Naive thymus-derived CD4-positive, alpha-beta T cell (primary cell): ENCODE data around the gene GFRA3. TPM values are rescaled to one million over a fixed set of nuclear protein-coding genes. Genes with fewer than 3 reads are reported as not detected.
"Not testable (repeated sequence)": the region's sequence is repeated elsewhere in the genome, so short reads cannot be mapped to it uniquely, and the experiment has no call there.

Source experiments
- ATAC-seq: fragments of 150-1000 bp; cut with Tn5 transposase; 2 replicates; pipeline ENCODE4 v1.10.0; 2021; ENCODE audit warnings: mild to moderate bottlenecking, moderate library complexity
- CTCF ChIA-PET: fragments of 350-600 bp; sonication (Branson Sonifier 250); formaldehyde crosslinking; loops from one replicate; lab custom pipeline; 2021; ENCODE audit warnings: antibody characterized with exemption; lab: Charles Lee
- POLR2A ChIA-PET: fragments of 350-600 bp; sonication (Branson Sonifier 250); formaldehyde crosslinking; loops from one replicate; lab custom pipeline; 2021; ENCODE audit warnings: antibody characterized with exemption, inconsistent platforms; lab: Charles Lee
- DNase-seq, 9 donors: peaks; one replicate each; pipeline versions ENCODE4 v3.0.0 to v3.0.0-alpha.2; 2020 to 2022; ENCODE audit warnings: mixed read lengths in 1 of 9
- H3K27ac ChIP-seq: one replicate; pipeline ENCODE4 v1.7.0; 2013; ENCODE audit warnings: mild to moderate bottlenecking, low read depth, low read length, moderate library complexity
- H3K27me3 ChIP-seq, 2 donors: one replicate each; pipeline ENCODE4 v1.7.0; 2013; ENCODE audit warnings: low read length in 2 of 2, mild to moderate bottlenecking in 2 of 2, moderate library complexity in 2 of 2; ENCODE audit not compliant: control insufficient read depth in 2 of 2, insufficient read depth in 2 of 2
- H3K36me3 ChIP-seq, 3 experiments: 1 replicate in 2 of 3; 2 replicates in 1 of 3; pipeline ENCODE4 v1.7.0; 2013; ENCODE audit warnings: low read length in 3 of 3, mild to moderate bottlenecking in 3 of 3, moderate library complexity in 1 of 3; ENCODE audit not compliant: insufficient read depth in 3 of 3, control insufficient read depth in 2 of 3
- H3K4me1 ChIP-seq, 2 donors: one replicate each; pipeline ENCODE4 v1.7.0; 2013; ENCODE audit warnings: low read length in 2 of 2, mild to moderate bottlenecking in 2 of 2, moderate library complexity in 1 of 2; ENCODE audit not compliant: control insufficient read depth in 2 of 2, insufficient read depth in 2 of 2
- H3K4me3 ChIP-seq: 2 replicates; pipeline ENCODE4 v1.7.0; 2013; ENCODE audit warnings: mild to moderate bottlenecking, low read length
- H3K9me3 ChIP-seq, 3 experiments: 1 replicate in 2 of 3; 2 replicates in 1 of 3; pipeline ENCODE4 v1.7.0; 2013; ENCODE audit warnings: low read length in 3 of 3; ENCODE audit not compliant: control insufficient read depth in 2 of 3
- H3K27ac Mint-ChIP-seq, 9 donors: one replicate each; pipeline ENCODE4 v1.8.0; 2020 to 2022; ENCODE audit warnings: mixed read lengths in 9 of 9, mild to moderate bottlenecking in 8 of 9, moderate library complexity in 5 of 9, inconsistent platforms in 2 of 9
- H3K27me3 Mint-ChIP-seq, 5 donors: one replicate each; pipeline ENCODE4 v1.8.0; 2021 to 2022; ENCODE audit warnings: mixed read lengths in 5 of 5, mild to moderate bottlenecking in 1 of 5
- H3K36me3 Mint-ChIP-seq, 5 donors: one replicate each; pipeline ENCODE4 v1.8.0; 2020 to 2022; ENCODE audit warnings: mixed read lengths in 5 of 5, mild to moderate bottlenecking in 3 of 5, inconsistent platforms in 1 of 5
- H3K4me1 Mint-ChIP-seq, 7 donors: one replicate each; pipeline ENCODE4 v1.8.0; 2020 to 2022; ENCODE audit warnings: mixed read lengths in 7 of 7, mild to moderate bottlenecking in 3 of 7, inconsistent platforms in 1 of 7
- H3K4me3 Mint-ChIP-seq, 10 donors: one replicate each; pipeline ENCODE4 v1.8.0; 2020 to 2022; ENCODE audit warnings: mild to moderate bottlenecking in 10 of 10, mixed read lengths in 10 of 10, moderate library complexity in 6 of 10, inconsistent platforms in 2 of 10
- H3K9me3 Mint-ChIP-seq, 11 donors: one replicate each; pipeline ENCODE4 v1.8.0; 2020 to 2022; ENCODE audit warnings: mixed read lengths in 11 of 11, mild to moderate bottlenecking in 4 of 11, inconsistent platforms in 1 of 11, moderate library complexity in 1 of 11
- intact Hi-C, 2 donors: fragments of 100-400 bp; cut with micrococcal nuclease; formaldehyde crosslinking; loops; one replicate each; pipeline ENCODE4 v1.15.1; 2023
- polyA plus RNA-seq, 2 donors: library from polyadenylated mRNA; unstranded; fragments of 300-500 nt; fragmentation: Illumina TruSeq; gene quantifications; one replicate each; pipeline ENCODE4 v1.2.3, GENCODE V29; 2021
- total RNA-seq, 6 experiments: library from RNA in 5 of 6; stranded (reverse) in 5 of 6; gene quantifications; 1 replicate in 5 of 6; 2 replicates in 1 of 6; pipeline ENCODE4 v1.2.3 and lab custom pipeline; 2021 to 2026

GFRA3 gene
- total RNA-seq (not detected), polyA plus RNA-seq (not detected), total RNA-seq (lab: John Stamatoyannopoulos, UW) (not detected)

GRCh38 chr5:138274189-138274853, at the start of gene GFRA3:
GFRA3 (minus strand) TSS chr5:138274621; CDS start chr5:138274424, 197 bp downstream.
- Histone ChIP-seq H3K4me3 (no peak within 1 kb of the TSS), H3K9me3 (no peaks in the 10 kb centered on the region), H3K4me1 (no peaks in the 10 kb centered on the region), H3K27ac (no peak within 1 kb of the TSS), H3K36me3 (no peaks in the 10 kb centered on the region), H3K27me3 (peaks cover 0 to 6% of the 10 kb centered on the region in 2 donors)
- peaks cover 0 to 2% (median 0%) of the 10 kb centered on the region in 11 donors for H3K9me3 Mint-ChIP-seq
- ChIA-PET POLR2A (no interaction called here), CTCF (no interaction called here)
- H3K36me3 Mint-ChIP-seq = peaks cover 0 to 3% (median 0%) of the 10 kb centered on the region in 5 donors
- intact Hi-C loops = no loop called here
- peaks cover 18 to 39% (median 27%) of the 10 kb centered on the region in 5 donors for H3K27me3 Mint-ChIP-seq
- H3K4me1 Mint-ChIP-seq = peaks cover 4 to 10% (median 6%) of the 10 kb centered on the region in 7 donors
- H3K27ac Mint-ChIP-seq = no peak within 1 kb of the TSS
- H3K4me3 Mint-ChIP-seq = peak within 1 kb of the TSS; percentile 56 to 87 (median 70)
- DNase-seq = peak in 2 of 9 donors; percentile 3 to 26
- peak; percentile 31 for ATAC-seq

GRCh38 chr5:138318211-138318610, 43.8 kb upstream of the GFRA3 start:
- H3K4me1 ChIP-seq, H3K4me3 ChIP-seq, H3K27ac ChIP-seq, H3K36me3 Mint-ChIP-seq, H3K4me3 Mint-ChIP-seq, H3K9me3 ChIP-seq, DNase-seq, H3K4me1 Mint-ChIP-seq, POLR2A ChIA-PET, intact Hi-C loops, H3K27me3 Mint-ChIP-seq, H3K27ac Mint-ChIP-seq, H3K27me3 ChIP-seq, H3K36me3 ChIP-seq, H3K9me3 Mint-ChIP-seq, ATAC-seq: not testable (repeated sequence)
- CTCF ChIA-PET = interaction anchor here (0.6 kb wide), 1 partner anchor 36 kb away, joined by 7 read pairs; no protein-coding TSS in a partner anchor

- CTCF ChIA-PET = no interaction called here
- no peak overlapping the region for H3K27ac Mint-ChIP-seq
These were observed 41.9 kb upstream of the GFRA3 start for GRCh38 chr5:138316355-138316754.

GRCh38 chr5:138315751-138316278, 41.4 kb upstream of the GFRA3 start:
- H3K36me3 ChIP-seq = no peaks in the 10 kb centered on the region
- no peaks in the 10 kb centered on the region for H3K27me3 ChIP-seq
- no peaks in the 10 kb centered on the region for H3K4me1 ChIP-seq
- no peak overlapping the region for H3K27ac ChIP-seq
- ATAC-seq (no peak), DNase-seq (no peak)
- H3K27ac Mint-ChIP-seq = no peak overlapping the region
- no peaks in the 10 kb centered on the region for H3K9me3 Mint-ChIP-seq
- no peaks in the 10 kb centered on the region for H3K4me1 Mint-ChIP-seq
- H3K4me3 ChIP-seq = no peak overlapping the region
- no peaks in the 10 kb centered on the region for H3K27me3 Mint-ChIP-seq
- H3K36me3 Mint-ChIP-seq = peaks cover 0 to 23% (median 0%) of the 10 kb centered on the region in 5 donors
- H3K9me3 ChIP-seq = no peaks in the 10 kb centered on the region
- CTCF ChIA-PET = no interaction called here
- intact Hi-C loops = no loop called here
- no peak overlapping the region for H3K4me3 Mint-ChIP-seq
- POLR2A ChIA-PET = no interaction called here

More at GRCh38 chr5:138316355-138316754, 41.9 kb upstream of the GFRA3 start:
- H3K36me3 Mint-ChIP-seq = peaks cover 0 to 23% (median 0%) of the 10 kb centered on the region in 5 donors
- no peak for ATAC-seq
- no peak overlapping the region for H3K4me3 Mint-ChIP-seq
- no peaks in the 10 kb centered on the region for H3K36me3 ChIP-seq
- H3K9me3 Mint-ChIP-seq = no peaks in the 10 kb centered on the region
- no peaks in the 10 kb centered on the region for H3K27me3 ChIP-seq
- POLR2A ChIA-PET = no interaction called here
- no peak for DNase-seq
- H3K4me1 ChIP-seq = no peaks in the 10 kb centered on the region
- no peak overlapping the region for H3K4me3 ChIP-seq
- H3K27ac ChIP-seq = no peak overlapping the region
- no peaks in the 10 kb centered on the region for H3K27me3 Mint-ChIP-seq
- H3K4me1 Mint-ChIP-seq = no peaks in the 10 kb centered on the region
- no peaks in the 10 kb centered on the region for H3K9me3 ChIP-seq
- intact Hi-C loops = no loop called here

- Histone ChIP-seq H3K9me3 (no peaks in the 10 kb centered on the region), H3K36me3 (no peaks in the 10 kb centered on the region), H3K27ac (no peak overlapping the region), H3K4me3 (no peak overlapping the region), H3K27me3 (no peaks in the 10 kb centered on the region), H3K4me1 (no peaks in the 10 kb centered on the region)
- H3K4me1 Mint-ChIP-seq = no peaks in the 10 kb centered on the region
- H3K27me3 Mint-ChIP-seq = no peaks in the 10 kb centered on the region
- no peaks in the 10 kb centered on the region for H3K9me3 Mint-ChIP-seq
- H3K27ac Mint-ChIP-seq = no peak overlapping the region
- ChIA-PET POLR2A (no interaction called here), CTCF (no interaction called here)
- no peak overlapping the region for H3K4me3 Mint-ChIP-seq
- peaks cover 0 to 9% (median 0%) of the 10 kb centered on the region in 5 donors for H3K36me3 Mint-ChIP-seq
- no peak for ATAC-seq
- intact Hi-C loops = no loop called here
- peak in 1 of 9 donors; percentile 4 for DNase-seq
These were observed 31.4 kb upstream of the GFRA3 start for GRCh38 chr5:138305797-138306196.

- no peaks in the 10 kb centered on the region for H3K9me3 ChIP-seq
- H3K4me3 ChIP-seq = no peak overlapping the region
- H3K27me3 ChIP-seq = no peaks in the 10 kb centered on the region
- Mint-ChIP-seq H3K27ac (peak overlapping the region in 1 of 9 donors; percentile 33), H3K9me3 (peaks cover 0 to 4% (median 0%) of the 10 kb centered on the region in 11 donors), H3K4me1 (no peaks in the 10 kb centered on the region), H3K36me3 (peaks cover 0 to 16% (median 0%) of the 10 kb centered on the region in 5 donors), H3K27me3 (no peaks in the 10 kb centered on the region), H3K4me3 (no peak overlapping the region)
- H3K4me1 ChIP-seq = no peaks in the 10 kb centered on the region
- no peaks in the 10 kb centered on the region for H3K36me3 ChIP-seq
- ChIA-PET POLR2A (no interaction called here), CTCF (no interaction called here)
- no peak overlapping the region for H3K27ac ChIP-seq
- ATAC-seq = no peak
- no peak for DNase-seq
- intact Hi-C loops = no loop called here
These were observed 29.0 kb upstream of the GFRA3 start for GRCh38 chr5:138303372-138303771.
